ENCODE results near the gene VSNL1.

GRCh38 chr2:17625446-17625845 lies 85.0 kb downstream of the VSNL1 start:
- no peak for TF ChIP-seq POLR2A (IDR thresholded peaks at IDR 0.05)
- TF ChIP-seq, protein P1, sequence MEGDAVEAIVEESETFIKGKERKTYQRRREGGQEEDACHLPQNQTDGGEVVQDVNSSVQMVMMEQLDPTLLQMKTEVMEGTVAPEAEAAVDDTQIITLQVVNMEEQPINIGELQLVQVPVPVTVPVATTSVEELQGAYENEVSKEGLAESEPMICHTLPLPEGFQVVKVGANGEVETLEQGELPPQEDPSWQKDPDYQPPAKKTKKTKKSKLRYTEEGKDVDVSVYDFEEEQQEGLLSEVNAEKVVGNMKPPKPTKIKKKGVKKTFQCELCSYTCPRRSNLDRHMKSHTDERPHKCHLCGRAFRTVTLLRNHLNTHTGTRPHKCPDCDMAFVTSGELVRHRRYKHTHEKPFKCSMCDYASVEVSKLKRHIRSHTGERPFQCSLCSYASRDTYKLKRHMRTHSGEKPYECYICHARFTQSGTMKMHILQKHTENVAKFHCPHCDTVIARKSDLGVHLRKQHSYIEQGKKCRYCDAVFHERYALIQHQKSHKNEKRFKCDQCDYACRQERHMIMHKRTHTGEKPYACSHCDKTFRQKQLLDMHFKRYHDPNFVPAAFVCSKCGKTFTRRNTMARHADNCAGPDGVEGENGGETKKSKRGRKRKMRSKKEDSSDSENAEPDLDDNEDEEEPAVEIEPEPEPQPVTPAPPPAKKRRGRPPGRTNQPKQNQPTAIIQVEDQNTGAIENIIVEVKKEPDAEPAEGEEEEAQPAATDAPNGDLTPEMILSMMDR (IDR thresholded peaks at IDR 0.05) = no peak

Measured in vagina (tissue), 2 donors.